HepG2 (cell line): Measurements from ENCODE around the gene P3H4. TPM values are rescaled to one million over a fixed set of nuclear protein-coding genes. Genes with fewer than 3 reads are reported as not detected.
A peak's percentile ranks its signal among the peaks of the same experiment; 100 is the strongest.

Experiments
- AGO2 ChIP-seq: fragments of 200-400 bp; formaldehyde crosslinking; optimal IDR thresholded peaks from 2 replicates; pipeline ENCODE3; 2017; ENCODE audit warnings: mild to moderate bottlenecking, low read depth, low read length, moderate library complexity
- AKNA ChIP-seq: sonication (generic); formaldehyde crosslinking; IDR thresholded peaks from 2 replicates; pipeline ENCODE4 v1.4.0; 2020; ENCODE audit warnings: missing genetic modification reagents, borderline replicate concordance
- ARHGAP35 ChIP-seq: sonication (generic); formaldehyde crosslinking; IDR thresholded peaks from 2 replicates; pipeline ENCODE4 v1.9.0; 2022; ENCODE audit warnings: mild to moderate bottlenecking, inconsistent platforms, moderate library complexity, missing genetic modification reagents, borderline replicate concordance
- EED ChIP-seq: sonication (generic); formaldehyde crosslinking; IDR thresholded peaks from 2 replicates; pipeline ENCODE4 v1.5.0; 2020; ENCODE audit warnings: mild to moderate bottlenecking, missing genetic modification reagents
- ELF1 ChIP-seq: sonication (generic); formaldehyde crosslinking; IDR thresholded peaks from 2 replicates; pipeline ENCODE4 v1.4.0; 2020; ENCODE audit warnings: missing genetic modification reagents
- HOXD1 ChIP-seq: sonication (generic); formaldehyde crosslinking; IDR thresholded peaks from 2 replicates; pipeline ENCODE4 v1.5.0; 2020; ENCODE audit warnings: missing genetic modification reagents
- MED8 ChIP-seq: sonication (generic); formaldehyde crosslinking; IDR thresholded peaks from 2 replicates; pipeline ENCODE4 v1.8.1; 2023; ENCODE audit warnings: mild to moderate bottlenecking, missing genetic modification reagents; ENCODE audit not compliant: insufficient replicate concordance
- MTA1 ChIP-seq: sonication (generic); formaldehyde crosslinking; IDR thresholded peaks from 2 replicates; pipeline ENCODE4 v1.4.0; 2020; ENCODE audit warnings: missing genetic modification reagents, mild to moderate bottlenecking, borderline replicate concordance
- NFRKB ChIP-seq: fragments of 450-650 bp; IDR thresholded peaks from 2 replicates; pipeline ENCODE4 v1.6.1; 2017
- PCBP1 ChIP-seq: fragments of 200-400 bp; formaldehyde crosslinking; IDR thresholded peaks from 2 replicates; pipeline ENCODE4 v1.6.1; 2017; ENCODE audit warnings: mild to moderate bottlenecking, low read depth, low read length, borderline replicate concordance
- PHB2 ChIP-seq: fragments of 450-650 bp; IDR thresholded peaks from 2 replicates; pipeline ENCODE4 v1.6.1; 2018; ENCODE audit not compliant: partially characterized antibody
- TFDP2 ChIP-seq: sonication (generic); formaldehyde crosslinking; IDR thresholded peaks from 2 replicates; pipeline ENCODE4 v1.4.0; 2020; ENCODE audit warnings: missing genetic modification reagents
- XRCC5 ChIP-seq: fragments of 200-400 bp; formaldehyde crosslinking; optimal IDR thresholded peaks from 2 replicates; pipeline ENCODE3; 2017; ENCODE audit warnings: mild to moderate bottlenecking, low read length
- ZBTB26 ChIP-seq: IDR thresholded peaks from 2 replicates; pipeline ENCODE4 v1.6.1; 2016; ENCODE audit warnings: missing compliant biosample characterization, missing genetic modification reagents, borderline replicate concordance
- ZMAT3 ChIP-seq: sonication (generic); formaldehyde crosslinking; conservative IDR thresholded peaks from 2 replicates; pipeline ENCODE4 v1.7.0; 2021; ENCODE audit warnings: missing genetic modification reagents
- ZNF274 ChIP-seq: sonication (generic); formaldehyde crosslinking; IDR thresholded peaks from 2 replicates; pipeline ENCODE4 v1.5.1; 2020; ENCODE audit warnings: mild to moderate bottlenecking, missing genetic modification reagents
- ZNF598 ChIP-seq: sonication (generic); formaldehyde crosslinking; IDR thresholded peaks from 2 replicates; pipeline ENCODE4 v1.5.1; 2020; ENCODE audit warnings: mild to moderate bottlenecking, missing genetic modification reagents, borderline replicate concordance
- ZNF740 ChIP-seq: sonication (generic); formaldehyde crosslinking; IDR thresholded peaks from 2 replicates; pipeline ENCODE4 v1.4.0; 2020; ENCODE audit warnings: missing genetic modification reagents
- ZNF770 ChIP-seq: sonication (generic); formaldehyde crosslinking; IDR thresholded peaks from 2 replicates; pipeline ENCODE4 v1.5.0; 2020; ENCODE audit warnings: mild to moderate bottlenecking, missing genetic modification reagents
- polyA plus RNA-seq, 8 experiments: library from polyadenylated mRNA; depleted of rRNA in 3 of 8; stranded (reverse) in 7 of 8; unstranded in 1 of 8; fragments of >200 nt; fragmentation: Illumina TruSeq in 4 of 8; extraction: Trizol in 4 of 8; gene quantifications; 2 replicates each; pipeline versions ENCODE4 v1.2.1 to v1.2.3, GENCODE V29; 2011 to 2016; ENCODE audit warnings: low read depth in 4 of 8, missing spikeins in 1 of 8, mixed read lengths in 1 of 8; ENCODE audit not compliant: insufficient read depth in 1 of 8
- total RNA-seq, 5 experiments: library from RNA; depleted of rRNA; stranded (reverse); fragments of >200 nt; fragmentation: Illumina TruSeq; extraction: Trizol; gene quantifications; 2 replicates each; pipeline ENCODE4 v1.2.3, GENCODE V29; 2016; ENCODE audit warnings: low read depth in 1 of 5

Gene P3H4
- total and polyA plus RNA-seq, 2 of the 13 experiments (the other 11 are each of a cell fraction or from before 2014, with no cell fraction given) = 37.1 to 50.6 TPM

- TF ChIP-seq MTA1 = 0 out of 2 replicates have a peak, but pooled peaks have one; percentile 34
- TF ChIP-seq ZBTB26 (CRISPR knock-in tag) = peak; percentile 99
- TF ChIP-seq ZNF274 (CRISPR knock-in tag) = 0 out of 2 replicates have a peak, but pooled peaks have one; percentile 37
- TF ChIP-seq PCBP1 = no peak
- TF ChIP-seq ZMAT3 (CRISPR knock-in tag) = no peak
- no peak for TF ChIP-seq HOXD1 (CRISPR knock-in tag)
- no peak for TF ChIP-seq EED (CRISPR knock-in tag)
- no peak for TF ChIP-seq ZNF740 (CRISPR knock-in tag)
- no peak for TF ChIP-seq AGO2
- peak; percentile 90 for TF ChIP-seq ZNF770 (CRISPR knock-in tag)
- no peak for TF ChIP-seq TFDP2
- TF ChIP-seq MED8 (CRISPR knock-in tag) = no peak
- TF ChIP-seq PHB2 = no peak
- TF ChIP-seq NFRKB = no peak
- no peak for TF ChIP-seq ARHGAP35
- TF ChIP-seq XRCC5 = peak; percentile 14
- peak; percentile 24; the same call in 1 of the 2 replicates for TF ChIP-seq ZNF598 (CRISPR knock-in tag)
- TF ChIP-seq ELF1 (CRISPR knock-in tag) = peak; percentile 47
- no peak for TF ChIP-seq AKNA
Measured at GRCh38 chr17:41792845-41793783, 18.6 kb downstream of the P3H4 start (continued).
